ENCODE results near the gene XXYLT1.
A peak's percentile ranks its signal among the peaks of the same experiment; 100 is the strongest.
"Not testable (repeated sequence)": the region's sequence is repeated elsewhere in the genome, so short reads cannot be mapped to it uniquely, and the experiment has no call there.

XXYLT1 gene, protein sequence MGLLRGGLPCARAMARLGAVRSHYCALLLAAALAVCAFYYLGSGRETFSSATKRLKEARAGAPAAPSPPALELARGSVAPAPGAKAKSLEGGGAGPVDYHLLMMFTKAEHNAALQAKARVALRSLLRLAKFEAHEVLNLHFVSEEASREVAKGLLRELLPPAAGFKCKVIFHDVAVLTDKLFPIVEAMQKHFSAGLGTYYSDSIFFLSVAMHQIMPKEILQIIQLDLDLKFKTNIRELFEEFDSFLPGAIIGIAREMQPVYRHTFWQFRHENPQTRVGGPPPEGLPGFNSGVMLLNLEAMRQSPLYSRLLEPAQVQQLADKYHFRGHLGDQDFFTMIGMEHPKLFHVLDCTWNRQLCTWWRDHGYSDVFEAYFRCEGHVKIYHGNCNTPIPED

DNA sequence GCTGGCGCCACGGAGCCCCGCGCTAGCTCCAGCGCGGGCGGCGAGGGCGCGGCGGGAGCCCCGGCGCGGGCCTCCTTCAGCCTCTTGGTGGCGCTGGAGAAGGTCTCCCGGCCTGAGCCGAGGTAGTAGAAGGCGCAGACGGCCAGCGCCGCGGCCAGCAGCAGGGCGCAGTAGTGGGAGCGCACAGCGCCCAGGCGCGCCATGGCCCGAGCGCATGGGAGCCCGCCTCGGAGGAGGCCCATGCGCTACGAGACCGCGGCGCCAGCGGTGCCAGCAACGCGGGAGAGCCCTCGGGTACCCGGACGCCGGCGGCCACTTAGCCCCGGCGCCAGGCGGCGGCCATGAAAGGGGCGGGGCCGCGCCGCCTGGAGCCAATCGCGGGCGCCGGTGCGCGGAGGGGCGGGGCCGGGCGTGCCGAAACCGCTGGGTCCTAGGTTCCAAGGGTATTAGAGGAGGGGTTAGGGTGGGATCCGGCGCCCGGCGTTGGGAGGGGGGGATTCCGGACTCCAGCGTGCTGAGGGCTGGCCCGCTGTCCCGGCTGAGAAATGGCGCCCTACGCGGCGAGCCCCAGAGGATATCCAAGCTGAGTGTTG, at the start of gene XXYLT1:
XXYLT1 (minus strand) TSS at position 343 of the 593 bp plus-strand sequence; CDS start at position 242, 101 bp downstream.
- peak; percentile 84 for DNase-seq (ENCODE audit: low read depth)

DNA sequence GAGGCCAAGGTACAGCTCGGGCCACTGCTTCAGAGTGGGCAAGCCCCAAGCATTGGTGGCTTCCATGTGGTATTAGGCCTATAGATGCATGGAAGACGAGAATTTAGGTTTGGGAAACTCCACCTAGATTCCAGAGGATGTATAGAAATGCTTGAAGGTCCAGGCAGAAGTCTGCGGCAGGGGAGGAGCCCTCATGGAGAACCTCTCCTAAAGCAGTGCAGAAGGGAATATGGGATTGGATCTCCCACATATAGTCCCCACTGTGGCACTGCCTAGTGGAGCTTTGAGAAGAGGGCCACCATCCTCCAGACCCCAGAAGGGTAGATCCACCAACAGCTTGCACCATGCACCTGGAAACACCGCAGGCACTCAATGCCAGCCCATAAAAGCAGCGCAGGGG, 48.1 kb upstream of the XXYLT1 start:
- DNase-seq (ENCODE audit: low read depth): no peak

DNA sequence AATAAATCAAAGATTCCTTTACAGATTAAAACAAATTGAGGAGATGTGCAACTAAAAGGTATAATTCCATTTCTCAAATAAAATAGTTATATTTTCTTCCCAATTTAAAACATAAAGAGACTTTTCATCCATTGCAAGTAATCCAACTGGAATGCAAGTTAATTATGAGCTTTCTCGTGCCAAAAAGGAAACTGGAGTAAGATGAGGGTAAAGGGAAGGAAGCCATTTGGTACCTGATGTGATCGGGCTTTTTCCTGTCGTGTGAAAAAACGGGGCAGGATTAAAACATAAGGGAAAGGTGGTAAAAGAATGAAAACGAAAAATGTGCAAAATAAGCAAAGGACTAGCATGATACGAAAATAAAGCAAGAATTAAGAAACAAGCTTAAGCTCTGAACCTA, 41.8 kb upstream of the XXYLT1 start:
- no peak for DNase-seq (ENCODE audit: low read depth)

DNA sequence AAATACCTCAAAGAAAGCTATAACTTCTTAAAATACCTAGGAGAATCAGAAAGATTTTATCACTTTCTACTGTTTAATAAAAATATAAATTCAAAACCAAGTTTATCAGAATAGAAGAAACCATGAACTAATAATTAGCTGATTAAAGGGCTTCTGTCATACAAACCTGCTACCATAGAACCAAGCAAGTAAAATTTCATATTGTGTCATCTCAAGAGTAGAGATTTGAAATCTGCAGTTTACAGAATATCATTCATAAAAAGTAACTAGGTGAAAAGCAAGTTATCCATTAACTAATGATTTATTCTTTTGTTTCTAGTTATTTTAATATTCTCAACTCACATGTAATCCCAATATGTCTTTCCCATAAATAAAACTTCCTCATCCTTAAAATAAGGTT, 36.8 kb upstream of the XXYLT1 start:
- no peak for DNase-seq (ENCODE audit: low read depth)

DNA sequence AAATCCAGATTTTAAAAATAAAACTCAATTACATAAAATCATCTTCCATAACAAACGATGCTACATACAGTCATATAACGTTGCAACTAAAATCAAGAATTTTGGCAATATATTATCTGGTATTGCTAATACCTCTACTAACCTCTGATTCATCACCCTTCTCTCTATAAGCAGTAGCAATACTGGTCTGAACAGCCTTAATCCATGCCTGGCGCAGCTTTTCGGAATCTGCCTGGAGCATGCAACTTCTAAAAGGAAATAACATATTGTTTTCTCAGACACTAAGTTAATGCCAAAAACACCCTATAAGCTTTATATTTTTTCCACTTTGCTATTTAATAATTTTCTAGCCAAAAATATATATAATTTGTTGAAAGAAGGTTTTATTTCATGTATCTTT, 35.4 kb upstream of the XXYLT1 start:
- DNase-seq (ENCODE audit: low read depth): no peak

DNA sequence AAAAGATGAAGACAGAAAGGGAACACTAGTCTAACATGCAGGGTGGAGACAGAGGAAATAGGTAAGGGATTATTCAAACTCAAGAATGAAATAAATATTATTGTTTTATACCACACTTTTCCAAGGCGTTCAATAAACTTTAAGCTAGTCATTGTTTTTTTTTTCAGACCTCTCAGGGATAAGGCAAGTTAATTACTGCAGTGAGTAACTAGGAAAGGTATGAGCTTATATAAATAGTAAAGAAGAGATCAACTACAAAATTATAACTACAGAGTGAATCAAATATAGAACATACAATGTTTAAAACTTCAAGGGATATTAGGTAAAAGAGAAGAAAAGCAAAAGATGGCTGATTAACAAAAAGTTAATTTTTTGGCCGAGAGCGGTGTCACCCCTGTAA, 31.5 kb upstream of the XXYLT1 start:
- DNase-seq (ENCODE audit: low read depth): no peak

DNA sequence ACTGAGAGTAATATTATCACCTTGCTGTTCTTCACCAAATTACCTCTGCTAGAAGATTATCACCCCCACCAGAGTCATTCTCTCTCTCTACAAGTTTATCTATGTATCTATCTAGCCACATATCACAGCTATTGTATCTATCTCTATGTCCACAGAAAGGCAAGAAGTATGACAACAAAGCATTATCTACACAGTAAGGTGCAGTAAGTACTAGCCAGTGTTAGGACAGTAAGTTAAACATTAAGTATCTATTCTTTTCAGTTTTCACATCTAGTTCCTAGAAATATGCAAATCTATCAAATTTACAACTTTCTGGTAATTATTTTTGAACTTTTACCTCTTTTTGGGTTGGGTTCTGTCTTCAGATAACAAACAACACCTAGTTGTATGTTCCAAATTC, 26.5 kb upstream of the XXYLT1 start:
- no peak for DNase-seq (ENCODE audit: low read depth)

DNA sequence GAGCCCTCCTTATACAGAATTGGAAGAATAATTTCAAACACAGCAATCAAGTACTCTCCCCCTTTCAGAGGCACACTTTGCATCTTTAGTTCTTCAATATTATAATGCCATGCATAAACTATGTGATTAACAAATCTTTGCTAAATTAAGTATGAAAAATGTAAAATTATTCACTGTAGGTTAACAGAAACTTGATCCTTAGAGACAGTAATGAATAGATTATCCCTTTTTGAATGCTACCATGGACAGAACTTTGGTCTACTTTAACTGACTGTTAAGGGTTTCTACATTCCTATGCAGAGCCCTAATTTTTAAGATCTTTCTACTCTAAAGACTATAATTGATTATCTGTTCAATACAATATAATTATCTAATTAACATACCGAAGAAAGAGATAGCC, 25.7 kb upstream of the XXYLT1 start:
- DNase-seq (ENCODE audit: low read depth): no peak

DNA sequence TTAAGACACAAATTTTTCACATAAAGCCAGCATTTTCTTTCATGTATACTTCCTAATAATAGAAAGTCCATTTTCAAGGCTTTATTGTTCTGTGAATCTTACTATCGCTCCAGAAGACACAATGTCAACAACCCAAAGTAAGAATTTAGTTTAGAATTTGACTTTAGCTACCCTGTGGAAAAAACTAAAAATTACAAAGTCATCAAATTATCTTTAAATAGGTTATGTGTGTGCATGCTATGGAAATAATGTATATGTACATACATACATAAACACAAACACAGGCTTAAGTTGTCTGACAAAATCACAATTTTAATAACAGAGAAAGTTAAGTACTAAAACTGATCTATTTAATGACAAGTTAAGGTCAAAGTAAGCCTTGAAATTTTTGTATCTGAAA, 20.2 kb upstream of the XXYLT1 start:
- DNase-seq (ENCODE audit: low read depth): no peak

DNA sequence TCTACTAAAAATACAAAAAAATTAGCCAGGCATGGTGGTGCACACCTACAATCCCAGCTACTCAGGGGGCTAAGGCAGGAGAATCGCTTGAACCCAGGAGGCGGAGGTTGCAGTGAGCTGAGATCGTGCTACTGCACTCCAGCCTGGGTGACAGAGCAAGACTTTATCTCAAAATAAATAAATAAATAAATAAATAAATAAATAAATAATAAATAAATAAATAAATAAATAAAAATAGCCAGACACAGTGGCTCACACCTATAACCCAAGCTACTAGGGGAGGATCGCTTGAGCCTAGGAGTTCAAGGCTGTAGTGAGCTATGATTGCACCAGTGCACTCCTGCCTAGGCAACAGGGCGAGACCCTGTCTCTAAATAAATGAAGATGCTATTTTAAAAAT, 19.7 kb upstream of the XXYLT1 start:
- not testable (repeated sequence) for DNase-seq (ENCODE audit: low read depth)

DNA sequence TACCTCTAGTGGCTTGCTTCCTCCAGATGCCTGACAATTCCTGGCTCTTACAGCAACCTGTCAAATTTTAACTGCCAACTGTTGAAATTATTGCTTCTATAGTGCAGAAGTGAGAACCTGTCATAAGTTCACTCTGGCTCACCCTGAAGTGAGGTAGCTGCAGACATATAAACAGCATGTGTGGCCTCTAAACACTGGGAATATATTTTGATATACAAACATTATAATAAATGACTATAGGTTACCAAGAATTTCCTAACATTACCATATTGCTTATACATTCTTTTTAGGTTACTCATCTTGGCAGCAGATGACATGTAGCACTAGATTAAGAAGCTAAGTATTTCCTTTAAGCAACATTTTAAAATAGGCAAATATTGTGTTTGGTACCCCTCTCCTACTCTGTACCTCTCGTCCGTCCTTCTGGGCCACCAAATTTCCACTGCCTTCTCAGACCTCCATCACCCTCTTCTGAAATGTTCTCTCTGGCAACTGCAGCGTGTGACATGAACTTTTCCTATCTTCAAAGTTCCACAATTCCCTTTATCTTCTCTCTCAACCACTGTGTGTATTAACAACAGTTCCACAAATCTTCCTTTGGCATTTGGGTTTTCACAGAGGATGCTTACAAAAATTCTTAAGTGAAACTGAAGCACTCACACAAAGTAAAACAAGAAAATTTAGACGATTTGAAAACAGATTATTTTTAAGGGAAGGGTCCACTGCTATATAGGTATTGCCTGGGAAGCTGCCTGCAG, 15.3 kb upstream of the XXYLT1 start:
- DNase-seq (ENCODE audit: low read depth): no peak

DNA sequence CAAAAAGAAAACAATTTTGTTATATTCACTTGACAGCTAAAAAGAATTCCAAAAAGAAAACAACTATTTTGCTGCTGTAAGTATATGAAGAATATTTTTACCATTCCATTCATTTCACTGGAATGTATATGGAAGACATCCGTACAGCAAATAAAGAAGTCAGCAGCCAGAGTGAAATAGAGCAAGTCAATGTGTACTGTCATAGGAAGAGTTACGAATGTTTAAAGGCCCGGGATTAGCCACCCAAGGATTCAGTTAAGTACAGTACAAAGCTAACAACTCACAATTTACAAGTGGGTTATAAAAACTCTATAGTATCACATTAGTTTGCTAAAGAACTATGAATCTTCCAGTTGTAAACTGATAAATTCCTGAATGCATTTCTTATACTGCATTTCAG, 14.4 kb upstream of the XXYLT1 start:
- DNase-seq (ENCODE audit: low read depth): no peak

DNA sequence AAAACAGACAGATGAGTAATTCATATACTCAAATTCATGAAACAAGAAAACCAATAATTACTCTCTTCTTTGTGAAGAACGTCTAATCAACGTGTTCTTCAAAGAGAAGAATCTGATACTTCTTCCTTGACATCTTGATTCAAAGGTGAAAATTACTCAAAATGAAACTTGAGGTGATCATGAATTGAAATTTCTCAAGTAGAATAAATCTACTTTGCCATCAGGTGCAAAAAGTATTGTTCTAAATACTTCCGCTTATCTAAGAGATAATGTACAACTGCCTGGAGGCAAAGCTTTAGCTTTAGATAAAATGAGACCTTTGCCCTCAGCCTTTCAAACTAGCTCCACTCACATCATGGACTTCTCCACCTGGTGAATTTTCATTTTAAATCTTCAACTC, 13.9 kb upstream of the XXYLT1 start:
- no peak for DNase-seq (ENCODE audit: low read depth)

DNA sequence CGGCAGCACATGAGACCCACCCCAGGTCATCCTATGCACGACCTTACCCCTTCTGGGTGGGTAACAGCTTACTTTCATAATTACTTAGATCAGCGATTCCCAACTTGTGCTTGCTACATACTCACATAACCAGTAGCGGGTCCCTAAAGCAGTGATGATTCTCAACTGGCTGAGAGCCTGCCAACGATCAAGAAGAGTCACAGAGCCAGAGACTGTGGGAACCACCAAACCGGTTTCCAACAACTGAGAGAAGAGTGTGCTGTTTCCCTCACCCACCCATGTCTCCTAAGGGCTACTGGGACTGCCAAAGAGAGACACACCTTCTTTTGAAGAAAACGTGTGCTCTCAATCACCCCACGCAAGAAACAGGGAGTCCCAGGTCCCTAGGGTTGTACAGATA, 12.0 kb upstream of the XXYLT1 start:
- no peak for DNase-seq (ENCODE audit: low read depth)

DNA sequence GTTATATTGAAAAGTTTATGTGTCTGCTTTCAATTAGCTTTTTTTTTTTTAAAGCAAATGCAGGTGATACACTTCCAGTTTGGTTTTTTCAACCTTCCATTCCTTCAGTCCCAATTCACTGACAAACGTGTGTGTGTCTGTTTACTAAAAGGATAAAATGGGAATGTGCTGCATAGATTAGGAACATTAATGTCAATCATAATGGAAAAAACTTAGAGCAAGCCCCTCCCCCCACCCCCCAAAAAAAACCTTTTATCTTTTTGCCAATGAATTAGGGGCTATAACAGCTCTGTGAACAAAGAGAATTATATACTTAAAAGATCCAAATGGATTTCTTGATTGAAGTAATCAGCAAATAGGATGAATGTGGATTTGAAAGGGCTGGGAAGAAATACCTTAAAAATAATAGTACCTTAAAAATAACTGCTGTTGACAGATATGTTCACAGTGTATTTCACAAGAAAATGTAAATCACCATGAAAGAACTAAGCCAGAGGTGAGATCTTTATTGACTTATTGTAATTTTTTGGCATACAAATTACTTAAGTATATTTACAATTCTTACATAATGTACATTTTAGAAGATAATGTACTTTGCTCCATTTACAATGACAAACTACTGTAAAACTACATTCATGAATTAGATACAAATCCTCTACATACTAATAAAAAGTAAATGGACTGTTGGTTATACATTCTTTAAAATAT, 3.5 kb upstream of the XXYLT1 start:
- no peak for DNase-seq (ENCODE audit: low read depth)

DNA sequence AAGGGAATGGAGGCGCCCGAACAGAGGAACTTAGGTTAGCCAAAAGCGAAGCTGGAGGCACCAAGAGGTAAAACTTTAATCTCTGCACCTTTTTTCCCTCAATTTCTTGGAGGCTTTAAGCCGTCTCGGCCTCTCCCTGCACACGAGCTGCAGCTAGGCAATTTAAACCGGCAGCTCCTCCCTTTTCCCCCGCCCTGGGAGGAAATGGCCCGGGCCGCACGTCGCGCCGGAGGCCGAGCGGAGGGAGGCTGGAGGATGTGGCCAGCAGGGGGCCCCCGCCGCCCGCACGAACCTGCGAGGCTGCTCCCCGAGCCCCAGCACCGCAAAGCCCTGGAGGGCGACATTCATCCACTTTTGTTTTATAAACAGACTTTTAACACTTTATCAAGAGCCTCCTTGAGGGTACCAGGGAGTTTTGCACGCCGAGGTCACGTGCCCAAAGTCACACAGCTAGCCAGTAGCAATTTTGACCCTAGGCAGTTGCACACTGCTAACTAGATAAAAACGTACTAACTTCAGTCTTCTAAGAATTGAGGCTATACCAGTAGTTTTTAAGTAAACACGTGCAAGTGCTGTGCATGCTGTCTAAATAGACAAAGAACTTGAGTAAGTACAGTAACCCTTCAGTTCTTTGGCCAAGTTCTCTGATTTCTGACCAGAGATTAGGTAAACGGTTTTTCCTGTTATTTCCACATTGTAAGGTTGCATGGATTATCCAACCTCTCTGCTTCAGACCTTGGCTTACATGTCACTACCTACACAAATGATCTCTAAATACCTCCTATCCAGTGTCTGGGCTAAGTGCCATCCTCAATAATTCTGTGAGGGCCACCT, 668 bp upstream of the XXYLT1 start:
- DNase-seq (ENCODE audit: low read depth): peak; percentile 85

DNA sequence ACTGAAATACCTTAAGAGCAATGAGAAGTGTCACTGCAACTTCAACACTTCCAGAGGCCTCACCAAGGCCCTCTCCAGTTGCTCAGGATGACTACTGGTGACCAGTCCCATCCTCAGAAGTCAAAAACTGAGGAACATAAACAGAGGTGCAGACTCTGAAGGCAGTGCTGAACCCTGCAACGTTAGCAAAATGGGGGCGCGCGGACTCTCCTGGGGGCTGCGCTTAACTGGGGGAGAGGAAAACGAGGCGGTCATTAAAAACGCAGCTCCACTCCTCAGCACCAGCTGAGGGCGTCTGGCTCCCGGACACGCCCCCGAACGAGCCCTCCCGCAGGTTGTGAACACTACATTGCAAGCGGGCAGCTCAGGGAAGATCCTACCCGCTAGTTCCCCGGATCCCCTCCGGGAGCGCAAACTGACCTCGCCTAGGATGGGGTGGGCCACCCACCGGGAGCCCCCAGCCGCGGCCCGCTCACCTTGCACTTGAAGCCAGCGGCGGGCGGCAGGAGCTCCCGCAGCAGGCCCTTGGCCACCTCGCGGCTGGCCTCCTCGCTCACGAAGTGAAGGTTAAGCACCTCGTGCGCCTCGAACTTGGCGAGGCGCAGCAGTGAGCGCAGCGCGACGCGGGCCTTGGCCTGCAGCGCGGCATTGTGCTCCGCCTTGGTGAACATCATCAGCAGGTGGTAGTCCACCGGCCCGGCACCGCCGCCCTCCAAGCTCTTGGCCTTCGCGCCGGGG, 711 bp downstream of the XXYLT1 start:
- peak; percentile 22 for DNase-seq (ENCODE audit: low read depth)

DNA sequence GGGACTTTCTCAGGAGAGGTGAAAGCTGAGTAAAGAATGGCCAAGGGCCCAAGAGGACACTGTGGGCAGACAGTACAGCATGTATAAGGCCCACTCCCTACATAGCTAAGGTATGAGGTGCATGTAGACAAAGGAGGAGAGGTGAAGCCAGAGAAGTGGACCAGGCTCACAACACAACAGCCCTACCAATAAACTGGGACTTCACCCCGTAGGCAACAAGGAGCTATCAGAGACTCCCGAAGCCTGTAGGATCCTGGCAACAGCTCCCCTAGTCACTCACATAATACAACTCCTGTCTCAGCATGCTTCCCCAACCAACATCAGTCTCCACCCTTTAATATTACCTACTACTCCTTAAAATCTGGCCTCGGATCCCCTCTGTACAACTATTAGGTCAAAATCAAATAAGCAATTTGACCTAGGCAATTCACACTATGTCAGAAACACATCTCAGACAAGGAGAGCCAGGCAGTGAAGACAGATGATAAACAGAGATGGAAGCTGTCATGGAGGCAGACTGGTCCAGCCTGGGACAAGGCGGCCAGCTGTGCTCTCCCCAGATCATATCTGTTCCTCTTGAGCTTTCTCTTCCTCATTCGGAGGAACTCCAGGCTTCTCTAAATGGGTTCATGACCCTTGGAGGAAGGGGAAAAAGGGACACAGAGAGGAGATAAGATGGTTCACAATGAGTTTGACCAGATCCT, 1.4 kb downstream of the XXYLT1 start:
- no peak for DNase-seq (ENCODE audit: low read depth)

DNA sequence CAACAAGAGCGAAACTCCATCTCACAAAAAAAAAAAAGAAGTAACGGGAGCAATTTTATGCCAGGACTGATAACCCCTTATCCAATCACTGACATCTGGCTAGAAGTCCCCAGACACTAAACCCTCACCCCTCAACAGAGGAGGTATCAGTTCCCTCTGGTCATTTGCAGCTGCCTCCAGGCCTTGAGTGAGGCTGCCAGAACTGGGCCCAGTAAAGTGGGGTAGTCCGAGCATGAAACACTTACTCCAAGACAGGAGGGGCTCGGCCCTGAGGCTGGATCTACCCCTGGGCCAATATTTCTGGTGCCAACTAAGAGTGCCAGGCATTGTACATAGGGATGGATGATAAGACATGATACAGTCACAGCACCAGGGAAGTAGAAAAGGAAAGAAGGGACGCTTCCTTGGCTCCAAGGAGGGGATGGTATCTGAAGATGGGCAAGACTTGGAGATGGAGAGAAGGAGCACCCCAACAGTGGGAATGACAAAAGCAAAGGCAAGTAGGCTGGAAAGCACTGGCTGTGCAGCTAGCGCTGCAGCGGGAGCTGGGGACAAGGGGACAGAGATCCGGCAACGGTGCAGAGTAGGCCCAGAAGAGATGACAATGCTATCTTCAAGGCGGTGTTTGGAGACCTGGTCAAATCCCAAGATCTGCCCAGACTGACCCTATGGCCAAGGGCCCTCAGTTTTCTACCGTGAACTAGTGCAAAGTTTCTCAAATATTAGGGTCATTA, 2.2 kb downstream of the XXYLT1 start:
- DNase-seq (ENCODE audit: low read depth): no peak

DNA sequence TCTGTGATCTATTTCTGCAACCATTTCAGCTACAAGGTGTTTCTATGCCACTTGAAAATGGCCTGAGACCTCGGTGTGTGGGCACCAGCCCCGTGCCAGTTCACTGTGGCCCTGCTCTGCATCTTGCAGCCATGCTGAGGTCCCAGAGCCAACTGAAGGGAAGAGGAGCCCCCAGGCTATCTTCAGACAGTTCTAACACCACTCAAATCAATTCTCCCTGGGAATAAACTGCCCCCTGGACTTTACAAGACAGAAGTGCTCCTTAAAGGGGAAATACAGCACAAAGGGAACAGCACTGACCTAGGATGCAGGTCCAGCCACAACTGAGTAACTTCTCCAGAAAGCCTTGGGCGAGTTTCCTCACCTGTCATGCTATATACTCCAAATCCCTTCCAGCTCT, 3.9 kb downstream of the XXYLT1 start:
- DNase-seq (ENCODE audit: low read depth): no peak
